RKO (cell line): ENCODE results near the gene ETFA.
"Not testable (repeated sequence)": the region's sequence is repeated elsewhere in the genome, so short reads cannot be mapped to it uniquely, and the experiment has no call there.

Experiments
- DNase-seq: peaks from one replicate; pipeline ENCODE4 v3.0.0-alpha.2; 2016; ENCODE audit warnings: low spot score

The ETFA gene

DNA sequence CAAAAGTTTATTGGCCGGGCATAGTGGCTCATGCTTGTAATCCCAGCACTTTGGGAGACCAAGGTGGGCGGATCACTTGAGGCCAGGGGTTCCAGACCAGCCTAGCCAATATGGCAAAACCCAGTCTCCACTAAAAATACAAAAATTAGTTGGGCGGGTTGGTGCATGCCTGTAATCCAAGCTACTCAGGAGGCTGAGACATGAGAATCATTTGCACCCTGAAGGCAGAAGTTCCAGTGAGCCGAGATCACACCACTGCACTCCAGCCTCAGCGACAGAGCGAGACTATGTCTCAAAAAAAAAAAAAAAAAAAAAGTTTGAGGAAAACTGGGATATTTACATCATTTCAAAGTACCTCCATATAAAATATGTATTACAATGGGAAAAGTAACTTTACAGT lies 40.4 kb downstream of the ETFA start:
- no peak for DNase-seq

DNA sequence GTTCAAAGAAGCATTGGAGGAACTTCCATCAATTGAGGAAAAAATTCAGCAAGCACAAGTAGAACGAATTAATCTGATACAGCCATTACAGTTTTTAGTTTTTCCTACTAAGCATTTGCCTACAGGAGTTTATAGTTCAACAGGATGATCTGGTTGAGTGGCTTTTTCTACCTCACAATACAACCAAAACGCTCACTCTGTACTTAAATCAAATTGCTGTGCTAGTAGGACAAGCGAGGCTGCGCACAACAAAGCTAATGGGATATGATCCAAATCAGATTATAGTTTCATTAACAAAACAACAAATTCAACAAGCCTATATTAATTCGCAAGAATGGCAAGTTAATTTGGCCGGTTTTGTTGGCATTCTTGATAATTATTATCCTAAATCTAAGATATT lies 44.2 kb downstream of the ETFA start:
- DNase-seq: no peak

DNA sequence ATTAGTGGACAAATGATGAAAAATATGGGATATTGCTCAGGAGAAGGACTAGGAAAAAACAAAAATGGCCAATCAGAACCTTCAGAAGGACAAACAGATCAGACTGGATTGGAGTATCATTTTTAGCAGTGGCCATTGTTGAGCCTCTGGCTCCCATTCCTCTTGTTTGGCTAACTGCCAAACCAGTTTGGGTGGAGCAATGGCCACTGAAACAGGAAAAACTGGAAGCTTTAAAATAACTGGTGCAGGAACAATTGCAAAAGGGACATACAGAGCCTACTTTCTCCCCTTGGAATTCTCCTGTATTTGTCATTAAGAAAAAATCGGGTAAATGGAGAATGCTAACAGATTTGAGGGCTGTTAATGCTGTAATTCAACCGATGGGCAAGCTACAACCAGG lies 45.5 kb downstream of the ETFA start:
- not testable (repeated sequence) for DNase-seq

DNA sequence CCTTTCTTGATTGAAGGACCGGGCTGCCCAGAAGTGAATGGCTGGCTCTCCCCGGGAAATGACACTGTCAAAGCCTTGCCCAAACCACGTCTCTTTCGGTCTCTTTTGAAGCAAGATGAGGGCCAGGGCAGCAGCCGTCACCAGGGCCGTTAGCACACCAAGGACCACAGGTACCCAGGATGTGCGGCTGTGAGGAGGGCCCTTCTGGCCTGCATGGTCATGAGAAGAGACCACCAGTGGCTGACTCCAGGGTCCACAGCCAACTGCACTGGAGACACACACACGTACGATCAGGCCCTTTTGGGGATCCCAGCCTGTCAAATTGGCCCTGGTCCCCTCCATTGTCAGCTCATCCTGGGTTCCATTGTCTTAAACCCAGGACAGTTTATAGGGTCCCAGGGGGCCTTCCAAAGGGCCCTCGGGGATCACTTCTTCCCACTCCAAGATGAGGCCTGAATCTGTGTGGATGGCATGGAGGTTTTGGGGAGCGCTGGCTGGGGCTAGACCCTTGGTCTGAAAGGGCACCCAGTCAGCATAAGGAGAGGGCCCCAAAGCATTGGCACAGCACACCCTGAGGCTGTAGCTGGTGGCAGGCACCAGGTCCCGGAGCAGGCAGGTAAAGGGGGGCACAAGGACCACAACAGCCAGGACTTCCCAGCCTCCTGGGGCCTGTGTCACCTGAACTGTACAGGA lies 50.9 kb downstream of the ETFA start:
- no peak for DNase-seq

DNA sequence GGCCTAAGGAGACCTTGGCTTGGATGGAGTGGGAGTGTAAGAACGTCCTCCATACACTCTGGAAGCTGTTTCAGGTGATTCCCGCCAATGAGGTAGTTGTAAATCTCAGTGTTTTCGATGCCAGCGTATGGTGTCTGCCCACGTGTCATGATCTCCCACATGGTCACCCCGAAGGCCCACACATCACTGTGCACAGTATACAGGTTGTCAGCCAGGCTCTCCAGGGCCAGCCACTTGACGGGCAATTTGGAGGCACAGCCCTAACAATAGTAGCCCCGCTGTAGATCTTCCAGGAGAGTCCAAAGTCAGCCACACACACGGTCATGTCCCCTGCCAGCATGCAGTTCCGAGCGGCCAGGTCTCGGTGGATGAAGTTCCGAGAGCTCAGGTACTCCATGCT lies 51.9 kb downstream of the ETFA start:
- DNase-seq: no peak

DNA sequence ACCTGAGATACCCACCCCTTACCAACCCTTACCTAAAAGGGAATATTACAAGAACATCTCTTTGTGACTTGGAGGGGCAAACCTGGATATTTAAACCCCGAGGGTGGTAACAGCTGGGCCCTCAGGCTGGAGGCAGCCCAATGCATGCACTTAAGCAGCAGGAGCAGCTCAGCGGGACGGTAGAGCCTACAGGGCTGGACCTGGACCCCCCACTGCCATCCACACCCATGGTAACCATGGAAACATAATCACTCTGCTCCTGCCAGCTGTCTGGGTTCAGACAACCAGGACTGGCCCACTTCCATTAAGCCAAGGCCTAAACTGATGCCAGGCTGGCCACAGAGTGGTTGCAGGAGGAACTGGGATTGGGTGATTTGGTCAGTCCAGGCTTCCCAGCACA lies 52.8 kb downstream of the ETFA start:
- DNase-seq: no peak

DNA sequence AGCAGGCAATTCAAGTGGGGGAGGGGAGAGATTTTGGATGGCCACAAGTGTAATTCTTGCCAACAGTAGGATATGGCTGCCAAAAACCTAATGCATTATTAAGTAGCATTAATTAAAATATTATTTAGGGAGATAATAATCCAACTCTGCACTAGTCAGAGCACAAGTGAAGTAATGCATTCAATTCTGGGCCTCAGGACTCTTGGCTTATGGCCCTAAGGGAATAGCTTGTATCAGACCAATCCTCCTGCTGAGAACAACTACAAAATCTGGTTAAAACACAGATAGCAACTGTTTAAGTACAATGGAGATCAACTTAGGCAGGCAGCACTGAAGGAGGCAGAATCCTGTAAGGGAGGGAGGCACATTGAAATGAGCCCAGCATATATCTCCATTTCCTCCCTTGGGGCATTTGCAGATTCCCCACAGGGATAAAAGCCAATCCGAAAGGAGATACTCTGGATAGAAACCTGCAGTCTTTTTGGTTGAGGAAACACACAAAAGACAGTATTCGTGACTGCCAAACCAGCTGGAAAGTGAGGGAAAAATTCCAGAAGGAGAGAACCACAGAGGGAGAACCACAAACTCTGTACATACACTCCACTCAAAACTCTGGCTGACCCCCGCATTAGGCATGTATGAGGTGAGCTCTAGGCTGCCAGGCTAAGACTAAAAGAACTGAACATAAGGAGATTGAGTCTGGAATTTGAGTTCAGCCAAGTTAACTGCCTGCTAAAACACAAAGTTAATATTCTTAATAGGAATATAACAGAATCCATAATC lies 57.4 kb downstream of the ETFA start:
- no peak for DNase-seq

DNA sequence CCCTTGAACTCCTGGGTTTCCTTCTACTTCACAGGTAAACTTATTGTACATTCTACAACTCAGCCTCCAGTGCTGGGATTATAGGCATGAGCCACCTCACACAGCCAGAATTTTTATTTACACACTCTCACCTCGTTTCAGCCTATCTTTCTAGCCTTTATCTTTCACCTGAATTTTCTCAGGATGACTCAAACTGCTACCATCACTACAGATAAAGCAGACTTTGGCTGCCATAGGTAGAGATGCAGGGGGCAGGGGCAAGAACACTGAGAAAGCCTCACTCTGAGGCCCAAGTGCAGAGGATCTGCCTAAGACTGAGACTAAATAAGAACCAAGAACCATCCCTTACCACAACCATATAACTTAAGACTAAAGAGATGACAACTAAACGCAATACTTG lies 59.0 kb downstream of the ETFA start:
- no peak for DNase-seq

DNA sequence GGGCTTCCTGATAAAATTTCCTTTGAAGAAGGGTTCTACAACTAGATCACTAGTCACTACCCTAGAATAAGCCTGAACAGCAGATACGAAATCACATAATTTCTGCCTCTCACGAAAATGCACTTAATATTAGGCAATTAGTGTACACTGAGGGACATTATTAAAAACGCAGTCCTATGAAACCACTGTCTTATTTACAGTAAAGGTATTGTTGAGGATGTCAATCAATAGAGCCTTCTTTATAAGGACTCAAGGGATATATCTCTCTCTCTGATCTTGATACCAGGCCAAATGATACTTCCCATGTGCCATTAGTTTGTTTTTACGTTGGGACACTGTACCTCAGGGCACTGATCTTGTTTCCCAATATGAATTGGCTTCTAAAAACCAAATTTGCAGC lies 59.6 kb downstream of the ETFA start:
- no peak for DNase-seq

DNA sequence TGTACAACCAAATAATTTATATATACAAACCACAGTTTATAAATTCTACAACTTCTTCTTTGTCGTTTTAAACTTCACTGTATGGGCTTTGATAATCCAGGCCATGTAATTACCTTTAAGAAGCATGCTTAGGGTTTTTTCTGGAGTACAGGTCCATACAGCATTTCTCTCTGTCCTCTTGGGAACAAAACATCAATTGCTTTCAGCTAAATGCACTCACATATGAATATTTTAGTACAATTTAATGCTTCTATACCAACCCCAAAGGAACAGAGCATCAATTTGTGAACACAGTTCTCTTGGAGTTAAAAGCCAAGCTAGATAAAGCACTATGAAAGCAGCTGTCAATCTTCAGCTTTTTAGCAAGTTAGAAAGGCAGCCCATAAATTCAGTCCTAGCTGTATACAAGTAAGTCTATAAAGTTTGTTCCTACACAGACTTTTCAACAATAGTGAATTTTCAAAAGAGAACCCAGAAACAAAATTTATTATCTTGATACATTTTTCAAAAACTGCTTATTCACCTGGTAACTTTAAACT lies 66.1 kb downstream of the ETFA start:
- no peak for DNase-seq

DNA sequence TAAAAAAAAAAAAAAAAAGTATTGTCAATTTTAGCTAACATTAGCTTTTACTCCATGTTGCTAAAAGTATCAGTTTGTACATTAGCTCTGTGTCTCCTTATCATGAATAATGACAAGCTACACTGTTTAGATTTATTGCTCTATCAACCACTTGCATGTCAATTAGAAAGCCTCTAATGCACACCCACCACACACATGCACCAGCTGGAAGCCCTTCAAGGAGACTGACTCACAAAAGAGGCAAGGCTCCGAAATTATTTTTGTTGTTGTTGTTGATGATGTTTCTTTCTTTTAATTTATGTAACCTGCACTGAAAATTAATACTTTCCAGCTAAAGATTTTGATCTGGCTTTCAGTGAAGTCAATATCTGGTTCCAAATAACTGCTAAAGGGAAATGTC lies 71.5 kb downstream of the ETFA start:
- DNase-seq: no peak

DNA sequence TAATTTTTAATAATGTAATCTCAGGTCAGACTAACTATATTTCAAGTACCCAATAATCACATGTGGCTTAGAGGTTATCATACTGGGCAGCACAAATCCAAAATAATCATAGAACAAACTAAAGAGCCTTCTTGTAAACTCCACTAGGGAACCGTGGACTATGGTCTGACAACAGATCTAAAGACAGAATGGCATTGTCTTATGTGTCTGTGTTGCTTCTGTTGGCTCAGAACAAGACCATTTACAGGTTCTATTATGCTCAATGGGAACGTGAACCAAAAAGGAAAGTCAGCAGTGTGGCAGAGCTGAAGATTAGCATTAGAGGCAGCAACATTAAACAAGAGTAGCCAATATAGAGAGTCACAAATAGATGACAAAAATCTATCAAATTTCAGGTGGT lies 74.9 kb downstream of the ETFA start:
- DNase-seq: no peak

DNA sequence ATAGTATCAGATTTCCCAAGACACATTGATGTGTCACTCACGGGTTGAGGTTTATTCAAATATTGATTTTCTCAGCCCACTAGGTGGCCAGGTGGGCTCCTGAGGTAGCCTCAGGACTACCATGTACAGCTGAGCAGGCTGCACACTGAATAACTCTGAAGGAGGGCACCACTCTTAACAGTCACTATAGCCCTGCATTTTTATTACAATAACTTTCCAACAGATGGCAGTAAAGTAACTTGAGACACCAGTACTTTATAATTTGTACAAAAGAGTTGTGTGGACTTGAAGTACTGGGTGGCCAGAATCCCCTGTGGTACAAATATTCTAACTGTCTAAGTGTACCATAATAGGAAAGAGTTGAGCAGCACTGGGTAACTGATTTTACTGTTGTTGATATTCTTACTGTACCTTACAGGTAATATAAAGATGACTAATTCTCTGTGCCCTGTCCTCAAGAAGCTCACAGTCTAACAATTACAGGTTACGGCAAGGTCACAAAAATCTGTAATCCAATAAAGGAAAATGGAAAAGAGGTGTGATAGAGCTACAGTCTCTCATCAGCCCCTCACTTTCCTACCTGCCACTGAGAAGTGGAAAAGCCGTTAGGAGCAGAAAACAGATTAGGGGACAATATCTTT lies 76.0 kb downstream of the ETFA start:
- DNase-seq: peak; percentile 73

DNA sequence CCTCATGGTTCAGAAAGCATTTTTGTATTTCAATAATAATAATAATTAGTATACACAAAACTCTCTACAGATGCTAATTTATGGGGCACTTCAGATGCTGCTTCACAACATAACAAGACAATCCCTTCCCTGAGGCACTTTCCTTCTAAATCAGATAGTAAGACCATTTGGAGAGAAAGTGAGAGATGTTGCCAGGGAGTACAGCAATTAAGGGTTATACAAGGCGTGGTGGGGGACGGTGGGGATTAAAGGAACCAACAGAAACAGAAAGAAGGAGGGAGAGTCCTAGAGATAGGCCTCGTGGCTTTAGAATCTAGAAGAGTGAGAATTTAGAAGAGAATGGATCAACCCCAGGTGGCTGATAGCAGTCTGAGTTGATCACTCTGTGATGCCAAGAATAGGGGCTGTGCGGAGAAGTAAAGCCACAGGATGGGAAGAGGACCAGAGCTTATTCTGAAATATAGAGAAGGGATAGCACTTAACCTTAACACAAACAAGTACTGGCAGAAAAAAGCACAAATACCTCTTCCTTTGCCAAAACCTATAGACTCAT lies 76.9 kb downstream of the ETFA start:
- no peak for DNase-seq

DNA sequence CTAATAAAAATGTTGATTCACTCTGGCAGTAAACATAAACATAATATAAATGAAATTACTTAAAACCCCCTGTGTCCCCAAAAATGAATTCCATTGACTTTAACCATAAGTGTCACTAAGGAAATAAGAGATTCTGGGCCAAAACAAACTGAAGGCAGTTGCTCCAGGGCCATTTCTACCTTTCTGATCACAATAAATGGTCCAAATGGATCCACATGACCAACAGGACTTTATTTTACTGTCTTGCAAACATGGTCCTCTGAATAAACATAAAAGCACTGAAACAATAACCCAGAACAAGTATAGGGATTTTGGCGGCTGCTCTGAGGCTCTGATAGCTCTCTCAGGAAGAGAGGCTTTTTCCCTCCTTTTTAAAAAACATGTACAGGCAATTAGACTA lies 77.3 kb downstream of the ETFA start:
- DNase-seq: no peak

DNA sequence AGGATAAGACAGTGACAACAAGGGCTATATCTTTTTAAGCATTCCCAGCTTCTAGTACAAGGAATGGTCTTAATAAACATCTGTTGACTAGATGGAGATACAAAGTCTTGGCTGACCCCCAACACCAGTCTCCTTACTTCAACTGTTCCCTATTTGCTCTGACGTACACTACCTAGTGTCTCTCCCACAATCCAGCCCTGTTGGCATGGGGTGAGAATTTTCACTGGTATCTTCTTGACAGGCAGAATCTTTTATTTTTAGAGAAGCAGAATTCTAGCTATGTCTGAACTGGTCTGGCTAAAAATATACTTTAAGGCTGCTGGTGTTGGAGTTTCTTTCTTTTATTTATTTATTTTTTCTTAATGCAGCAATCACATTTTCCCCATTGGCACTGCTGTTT lies 82.0 kb downstream of the ETFA start:
- no peak for DNase-seq

DNA sequence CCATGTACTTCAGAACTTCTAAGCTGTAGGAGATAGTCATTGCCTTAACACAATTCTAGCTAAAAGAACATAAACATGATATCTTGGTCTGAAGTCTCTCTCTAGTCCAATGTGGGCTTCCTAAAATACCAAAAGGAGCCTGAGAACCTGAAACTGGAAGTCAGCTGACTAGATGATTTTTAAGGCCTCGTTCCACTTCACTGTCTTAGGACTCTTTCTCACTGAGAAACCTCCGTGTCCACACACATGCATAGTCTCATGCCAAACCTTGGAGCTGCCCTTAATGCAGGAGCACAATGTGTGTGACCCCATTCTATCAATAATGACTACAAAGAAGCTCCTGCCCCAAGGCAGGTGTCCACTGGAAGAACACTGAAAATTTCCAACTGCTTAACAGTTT lies 87.7 kb downstream of the ETFA start:
- no peak for DNase-seq

DNA sequence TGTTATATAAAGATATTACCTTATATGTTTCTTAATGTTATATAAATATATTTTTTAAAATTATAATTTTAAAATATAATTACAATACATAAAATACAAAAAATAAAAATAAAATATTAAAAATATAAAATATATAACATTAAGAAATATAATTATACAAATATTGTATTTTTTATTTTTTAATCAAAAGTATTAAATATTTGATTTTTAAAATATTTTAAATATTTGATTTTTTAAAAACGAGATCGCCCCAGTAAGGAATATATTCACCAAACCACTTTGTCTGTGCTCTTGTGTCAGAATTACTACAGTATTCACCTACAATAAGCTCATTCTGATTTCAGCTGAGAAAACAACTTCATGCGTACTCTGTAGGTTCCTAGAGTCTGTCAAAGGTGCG lies 89.1 kb downstream of the ETFA start:
- no peak for DNase-seq

DNA sequence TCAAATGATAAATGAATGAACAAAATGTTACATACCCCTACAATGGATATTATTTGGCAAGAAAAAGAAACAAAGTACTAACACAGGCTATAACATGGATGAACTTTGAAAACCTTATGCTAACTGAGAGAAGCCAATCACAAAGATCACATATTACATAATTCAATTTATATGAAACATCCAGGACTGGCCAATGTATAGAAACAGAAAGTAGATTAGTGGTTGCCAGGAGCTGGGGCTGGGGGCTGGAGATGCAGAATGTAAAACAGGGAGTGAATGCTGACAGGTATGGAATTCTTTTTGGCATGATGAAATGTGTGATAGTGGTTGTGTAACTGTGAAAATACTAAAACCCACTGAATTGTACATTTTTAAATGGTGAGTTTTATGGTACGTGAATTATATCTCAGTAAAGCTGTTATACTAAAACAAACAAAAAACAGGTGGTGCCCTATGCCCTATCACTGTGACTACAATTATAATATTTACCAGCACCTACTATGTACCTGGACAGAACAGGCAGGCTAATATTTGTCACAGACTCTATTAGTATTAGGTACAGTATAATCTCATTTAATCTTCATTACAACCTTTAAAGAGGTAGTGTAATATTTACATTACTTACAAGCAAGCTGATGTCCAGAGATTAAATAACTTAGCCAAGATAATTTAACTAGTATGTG lies 90.0 kb downstream of the ETFA start:
- no peak for DNase-seq

DNA sequence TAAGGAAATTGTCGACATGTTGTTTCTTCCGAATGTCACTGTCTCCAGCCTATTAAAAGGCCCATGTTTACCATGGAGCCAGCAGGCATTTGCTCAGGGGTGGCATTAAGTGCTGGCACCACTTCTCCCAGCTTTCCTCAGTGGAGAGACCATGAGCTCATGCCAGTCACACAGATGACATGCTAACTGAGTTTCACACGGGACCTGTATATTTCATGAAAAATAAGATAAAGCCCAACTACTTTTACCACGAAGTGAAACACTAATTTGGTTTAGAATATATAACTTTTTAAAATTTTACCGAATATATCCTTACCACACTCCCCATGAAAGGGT lies 93.4 kb downstream of the ETFA start:
- no peak for DNase-seq

DNA sequence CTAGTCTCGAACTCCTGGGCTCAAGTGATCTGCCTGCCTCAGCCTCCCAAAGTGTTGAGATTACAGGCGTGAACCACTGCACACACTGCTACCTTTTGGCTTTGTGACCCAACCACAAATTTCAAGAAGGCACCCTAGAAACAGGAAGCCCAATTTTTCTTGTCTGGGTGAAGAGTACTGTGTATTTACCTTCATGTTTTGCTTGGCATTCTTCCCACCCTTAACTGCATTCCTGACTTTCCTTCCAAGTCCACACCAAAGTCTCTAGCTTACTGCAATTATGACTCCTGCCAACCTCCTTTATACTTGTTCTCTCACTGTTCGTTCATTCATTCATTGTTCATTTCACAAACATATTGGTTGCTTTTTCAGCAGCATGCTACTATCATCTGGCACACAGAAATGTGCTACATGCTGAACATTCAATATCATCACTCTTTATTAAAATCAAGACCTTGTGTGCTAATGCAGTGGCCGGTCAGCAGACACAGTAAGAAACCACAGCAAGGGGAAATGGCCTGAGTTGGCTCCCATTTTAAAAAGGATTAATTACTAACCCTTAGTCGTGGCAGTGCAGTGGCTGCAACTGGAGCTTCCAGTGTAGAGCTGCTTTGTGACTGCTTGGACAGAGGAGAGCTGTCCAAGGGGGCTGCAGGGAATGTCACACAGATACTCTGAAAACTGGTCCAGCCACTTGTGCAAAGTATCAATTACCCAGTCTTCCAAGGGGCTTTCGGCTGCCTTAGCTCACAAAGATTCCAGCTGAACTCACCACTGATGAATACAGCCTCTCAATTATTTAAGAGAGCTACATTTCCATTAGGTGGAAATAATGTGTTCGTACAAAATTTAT lies 94.0 kb downstream of the ETFA start:
- DNase-seq: no peak
